Measurements from ENCODE around the gene COMTD1. TPM values are rescaled to one million over a fixed set of nuclear protein-coding genes. Genes with fewer than 3 reads are reported as not detected.
A peak's percentile ranks its signal among the peaks of the same experiment; 100 is the strongest.

COMTD1 gene
- total and polyA plus RNA-seq, 2 of the 13 experiments (the other 11 are each of a cell fraction or from before 2014, with no cell fraction given): 11.8 to 18.4 TPM

- no peak for TF ChIP-seq GRHL1 (CRISPR knock-in tag; conservative IDR thresholded peaks at IDR 0.05)
- peak; percentile 63 for TF ChIP-seq ELF1 (CRISPR knock-in tag; IDR thresholded peaks at IDR 0.05)
- no peak for TF ChIP-seq ZHX1 (CRISPR knock-in tag; IDR thresholded peaks at IDR 0.05; ENCODE audit: low read depth)
- no peak; the same call in 1 of the 2 replicates for TF ChIP-seq RERE (CRISPR knock-in tag; IDR thresholded peaks at IDR 0.05; ENCODE audit: low read depth)
- peak; percentile 95 for TF ChIP-seq DMAP1 (CRISPR knock-in tag; IDR thresholded peaks at IDR 0.05)
- TF ChIP-seq ZNF18 (CRISPR knock-in tag; IDR thresholded peaks at IDR 0.05; ENCODE audit: insufficient replicate concordance): no peak
- TF ChIP-seq NKX3-1 (CRISPR knock-in tag; IDR thresholded peaks at IDR 0.05): no peak; the same call in 1 of the 2 replicates
- 0 out of 2 replicates have a peak, but pooled peaks have one; percentile 69 for TF ChIP-seq ZNF790 (CRISPR knock-in tag; IDR thresholded peaks at IDR 0.05; ENCODE audit: borderline replicate concordance)
- TF ChIP-seq ZNF276 (CRISPR knock-in tag; IDR thresholded peaks at IDR 0.05; ENCODE audit: low read depth): peak; percentile 94; the same call in 1 of the 2 replicates
- TF ChIP-seq MXD4 (CRISPR knock-in tag; IDR thresholded peaks at IDR 0.05): peak; percentile 84
- TF ChIP-seq ZSCAN5A (CRISPR knock-in tag; IDR thresholded peaks at IDR 0.05; ENCODE audit: borderline replicate concordance): no peak
- TF ChIP-seq YY1 (IDR thresholded peaks at IDR 0.05; ENCODE audit: insufficient read depth, insufficient replicate concordance, low read depth, low read length): no peak
Observed at GRCh38 chr10:75210282-75211006, 25.3 kb downstream of the COMTD1 start, which contains the start of gene VDAC2 (continued).
